Measurements from ENCODE around the gene PPT2. TPM values are rescaled to one million over a fixed set of nuclear protein-coding genes. Genes with fewer than 3 reads are reported as not detected.

Gene PPT2
- total and polyA plus RNA-seq, 9 donors: 33.5 to 63.9 (median 43.9) TPM

DNA sequence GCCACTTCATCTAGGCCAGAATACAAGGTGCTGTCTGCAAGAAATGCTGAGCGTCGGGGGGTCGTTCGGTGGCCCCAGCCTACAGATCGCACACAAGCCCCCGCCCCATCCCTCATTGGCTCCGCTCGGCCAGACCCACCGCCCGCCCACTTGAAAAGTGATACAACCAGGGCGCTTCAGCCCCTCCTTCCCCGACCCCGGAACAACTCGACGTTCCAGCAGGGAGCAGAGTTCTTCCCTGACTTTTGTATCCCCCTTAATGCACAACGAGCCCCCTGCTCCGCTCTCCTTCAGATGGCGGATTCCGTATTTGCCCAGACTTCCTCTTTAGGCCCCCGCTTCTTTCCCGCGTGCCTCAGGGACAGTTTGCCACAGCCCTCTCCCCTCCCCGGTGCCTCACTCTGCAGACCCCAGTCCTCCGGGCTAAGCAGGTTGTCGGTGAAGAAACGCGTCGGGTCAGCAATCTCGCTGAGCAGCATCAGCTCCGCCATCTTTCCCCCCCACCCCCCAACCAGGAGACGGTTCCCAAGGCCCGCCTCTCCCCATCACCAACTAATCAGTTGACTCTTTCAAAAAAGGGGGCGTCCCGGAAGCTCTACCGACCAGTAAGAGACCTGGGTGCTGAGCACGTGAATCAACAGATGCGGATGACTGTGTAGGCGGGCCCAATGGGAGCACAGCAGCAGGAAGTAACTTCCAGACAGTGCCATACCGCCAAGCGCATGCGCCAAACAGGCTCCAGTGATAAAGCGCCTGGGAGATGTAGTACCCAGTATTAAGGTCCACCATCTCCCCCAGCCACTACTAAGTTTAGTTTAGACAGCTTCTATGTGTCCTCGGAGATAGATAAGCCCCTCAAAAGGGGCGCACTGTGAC lies 26.0 kb upstream of the PPT2 start, which contains the start of gene ATF6B:
Gene ATF6B, minus strand, starts transcription at position 530 of the 876 bp plus-strand sequence. Its CDS starts 39 bp downstream, at position 491.
- intact Hi-C loops (cut with DNase I): no loop called here
- Histone ChIP-seq H3K4me1 (ENCODE audit: insufficient read depth) (peaks cover 13% of the 10 kb centered on the region), H3K27ac (peak within 1 kb of the TSS; percentile 80 to 85), H3K9me3 (no peaks in the 10 kb centered on the region), H3K27me3 (no peaks in the 10 kb centered on the region), H3K36me3 (no peaks in the 10 kb centered on the region), H3K4me3 (peak within 1 kb of the TSS; percentile 93)
- TF ChIP-seq EP300 (IDR thresholded peaks at IDR 0.05): no peak
- peak; percentile 68 for TF ChIP-seq POLR2A (IDR thresholded peaks at IDR 0.05)
- 0 to 1% (median 0%) methylated on average over 40 to 44 of the region's 44 CpGs for WGBS, 3 donors
- peak; percentile 95 to 99 (median 97) for DNase-seq

- H3K4me3 ChIP-seq: peak overlapping the region; percentile 62
- DNase-seq: peak in 4 of 5 donors; percentile 30 to 60 (median 56)
Observed at GRCh38 chr6:32128751-32129296, 25.1 kb upstream of the PPT2 start.

GRCh38 chr6:32129297-32130088 lies 24.4 kb upstream of the PPT2 start:
- intact Hi-C loops (cut with DNase I): no loop called here

More at GRCh38 chr6:32128751-32129296, 25.1 kb upstream of the PPT2 start:
- intact Hi-C loops (cut with DNase I): no loop called here
- no peak for TF ChIP-seq POLR2A (IDR thresholded peaks at IDR 0.05)
- TF ChIP-seq EP300 (IDR thresholded peaks at IDR 0.05): no peak
- TF ChIP-seq, protein P1, sequence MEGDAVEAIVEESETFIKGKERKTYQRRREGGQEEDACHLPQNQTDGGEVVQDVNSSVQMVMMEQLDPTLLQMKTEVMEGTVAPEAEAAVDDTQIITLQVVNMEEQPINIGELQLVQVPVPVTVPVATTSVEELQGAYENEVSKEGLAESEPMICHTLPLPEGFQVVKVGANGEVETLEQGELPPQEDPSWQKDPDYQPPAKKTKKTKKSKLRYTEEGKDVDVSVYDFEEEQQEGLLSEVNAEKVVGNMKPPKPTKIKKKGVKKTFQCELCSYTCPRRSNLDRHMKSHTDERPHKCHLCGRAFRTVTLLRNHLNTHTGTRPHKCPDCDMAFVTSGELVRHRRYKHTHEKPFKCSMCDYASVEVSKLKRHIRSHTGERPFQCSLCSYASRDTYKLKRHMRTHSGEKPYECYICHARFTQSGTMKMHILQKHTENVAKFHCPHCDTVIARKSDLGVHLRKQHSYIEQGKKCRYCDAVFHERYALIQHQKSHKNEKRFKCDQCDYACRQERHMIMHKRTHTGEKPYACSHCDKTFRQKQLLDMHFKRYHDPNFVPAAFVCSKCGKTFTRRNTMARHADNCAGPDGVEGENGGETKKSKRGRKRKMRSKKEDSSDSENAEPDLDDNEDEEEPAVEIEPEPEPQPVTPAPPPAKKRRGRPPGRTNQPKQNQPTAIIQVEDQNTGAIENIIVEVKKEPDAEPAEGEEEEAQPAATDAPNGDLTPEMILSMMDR (IDR thresholded peaks at IDR 0.05): no peak
- no peaks in the 10 kb centered on the region for H3K36me3 ChIP-seq
- H3K4me1 ChIP-seq (ENCODE audit: insufficient read depth): peaks cover 13% of the 10 kb centered on the region
- H3K9me3 ChIP-seq: no peaks in the 10 kb centered on the region
- 69 to 86% (median 76%) methylated on average over 13 of the region's 13 CpGs for WGBS, 3 donors
- no peaks in the 10 kb centered on the region for H3K27me3 ChIP-seq
- H3K27ac ChIP-seq: peak overlapping the region; percentile 80 to 85

DNA sequence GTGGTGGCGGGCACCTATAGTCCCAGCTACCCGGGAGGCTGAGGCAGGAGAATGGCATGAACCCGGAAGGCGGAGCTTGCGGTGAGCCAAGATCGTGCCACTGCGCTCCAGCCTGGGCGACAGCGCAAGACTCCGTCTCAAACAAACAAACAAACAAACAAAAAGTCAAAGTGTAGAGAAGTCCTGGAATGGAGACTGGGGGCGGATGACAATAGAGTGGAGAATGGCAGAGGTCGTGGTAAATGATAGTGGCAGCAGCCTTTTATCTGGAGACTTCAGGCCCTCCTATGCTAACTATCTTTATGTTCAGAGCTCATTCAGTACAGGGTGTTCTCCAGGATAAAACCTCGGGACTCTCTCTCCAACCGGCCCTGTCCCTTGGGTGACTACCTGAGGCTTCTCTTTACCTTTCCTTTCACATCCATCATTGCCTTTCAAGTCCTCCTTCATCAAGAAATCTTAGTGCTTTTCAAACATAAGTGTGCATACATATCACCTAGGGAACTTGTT lies 22.4 kb upstream of the PPT2 start:
- Histone ChIP-seq H3K27ac (no peak overlapping the region), H3K27me3 (no peaks in the 10 kb centered on the region), H3K36me3 (no peaks in the 10 kb centered on the region), H3K4me1 (ENCODE audit: insufficient read depth) (peaks cover 14% of the 10 kb centered on the region), H3K4me3 (no peak overlapping the region), H3K9me3 (no peaks in the 10 kb centered on the region)
- intact Hi-C loops (cut with DNase I): no loop called here
- DNase-seq: no peak
- TF ChIP-seq POLR2A (IDR thresholded peaks at IDR 0.05) (no peak), EP300 (IDR thresholded peaks at IDR 0.05) (no peak)
- TF ChIP-seq, protein P1 (IDR thresholded peaks at IDR 0.05): no peak
- WGBS, 3 donors: 91 to 93% (median 92%) methylated on average over 14 of the region's 14 CpGs

More at GRCh38 chr6:32129297-32130088, 24.4 kb upstream of the PPT2 start:
- TF ChIP-seq EP300 (IDR thresholded peaks at IDR 0.05) (no peak), POLR2A (IDR thresholded peaks at IDR 0.05) (no peak)
- TF ChIP-seq, protein P1 (IDR thresholded peaks at IDR 0.05): no peak
- Histone ChIP-seq H3K4me3 (peak overlapping the region; percentile 62), H3K9me3 (no peaks in the 10 kb centered on the region), H3K36me3 (no peaks in the 10 kb centered on the region), H3K27me3 (no peaks in the 10 kb centered on the region), H3K27ac (peak overlapping the region; percentile 80 to 85), H3K4me1 (ENCODE audit: insufficient read depth) (peaks cover 13% of the 10 kb centered on the region)
- peak in 1 of 5 donors; percentile 54 for DNase-seq
- 20 to 32% (median 23%) methylated on average over 22 of the region's 22 CpGs for WGBS, 3 donors
